ENCODE data around the gene CHMP6.
"Not testable (repeated sequence)": the region's sequence is repeated elsewhere in the genome, so short reads cannot be mapped to it uniquely, and the experiment has no call there.

CHMP6 gene

DNA sequence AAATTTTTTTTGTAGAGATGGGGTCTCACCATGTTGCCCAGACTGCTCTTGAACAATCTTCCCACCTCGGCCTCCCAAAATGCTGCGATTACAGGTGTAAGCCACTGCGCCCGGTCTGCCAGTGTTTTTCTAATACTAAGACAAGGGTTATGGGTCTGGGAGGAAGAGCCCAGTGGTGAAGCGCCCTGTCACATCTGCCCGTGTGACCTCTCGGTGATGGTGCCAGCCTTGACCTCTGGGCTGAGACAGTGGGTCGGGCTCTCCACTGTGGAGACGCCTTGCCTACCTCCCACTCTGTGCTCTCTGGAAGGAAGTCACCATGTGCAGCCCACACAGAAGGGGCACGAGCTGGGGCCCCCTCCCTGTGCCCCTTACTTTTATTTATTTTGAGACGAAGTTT is 38.2 kb downstream of the CHMP6 start:
- no peak for DNase-seq (ENCODE audit: low read depth, low spot score)

DNA sequence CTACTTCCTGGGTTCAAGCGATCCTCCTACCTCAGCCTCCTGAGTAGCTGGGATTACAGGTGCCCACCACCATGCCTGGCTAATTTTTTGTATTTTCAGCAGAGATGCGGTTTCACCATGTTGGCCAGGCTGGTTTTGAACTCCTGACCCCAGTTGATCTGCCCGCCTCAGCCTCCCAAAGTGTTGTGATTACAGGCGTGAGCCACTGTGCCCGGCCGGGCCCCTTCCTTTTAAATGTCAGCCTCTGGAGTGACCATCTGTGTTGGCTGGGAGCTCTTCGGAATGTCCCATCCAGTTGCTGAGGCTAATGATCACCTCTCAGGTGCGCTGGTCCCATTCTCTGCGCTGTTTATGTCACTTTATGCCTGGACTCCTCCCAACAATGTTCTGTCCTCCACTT is 38.7 kb downstream of the CHMP6 start:
- not testable (repeated sequence) for DNase-seq (ENCODE audit: low read depth, low spot score)

- DNase-seq (ENCODE audit: low read depth, low spot score): no peak
Measured at GRCh38 chr17:81030741-81031565, 39.3 kb downstream of the CHMP6 start.

DNA sequence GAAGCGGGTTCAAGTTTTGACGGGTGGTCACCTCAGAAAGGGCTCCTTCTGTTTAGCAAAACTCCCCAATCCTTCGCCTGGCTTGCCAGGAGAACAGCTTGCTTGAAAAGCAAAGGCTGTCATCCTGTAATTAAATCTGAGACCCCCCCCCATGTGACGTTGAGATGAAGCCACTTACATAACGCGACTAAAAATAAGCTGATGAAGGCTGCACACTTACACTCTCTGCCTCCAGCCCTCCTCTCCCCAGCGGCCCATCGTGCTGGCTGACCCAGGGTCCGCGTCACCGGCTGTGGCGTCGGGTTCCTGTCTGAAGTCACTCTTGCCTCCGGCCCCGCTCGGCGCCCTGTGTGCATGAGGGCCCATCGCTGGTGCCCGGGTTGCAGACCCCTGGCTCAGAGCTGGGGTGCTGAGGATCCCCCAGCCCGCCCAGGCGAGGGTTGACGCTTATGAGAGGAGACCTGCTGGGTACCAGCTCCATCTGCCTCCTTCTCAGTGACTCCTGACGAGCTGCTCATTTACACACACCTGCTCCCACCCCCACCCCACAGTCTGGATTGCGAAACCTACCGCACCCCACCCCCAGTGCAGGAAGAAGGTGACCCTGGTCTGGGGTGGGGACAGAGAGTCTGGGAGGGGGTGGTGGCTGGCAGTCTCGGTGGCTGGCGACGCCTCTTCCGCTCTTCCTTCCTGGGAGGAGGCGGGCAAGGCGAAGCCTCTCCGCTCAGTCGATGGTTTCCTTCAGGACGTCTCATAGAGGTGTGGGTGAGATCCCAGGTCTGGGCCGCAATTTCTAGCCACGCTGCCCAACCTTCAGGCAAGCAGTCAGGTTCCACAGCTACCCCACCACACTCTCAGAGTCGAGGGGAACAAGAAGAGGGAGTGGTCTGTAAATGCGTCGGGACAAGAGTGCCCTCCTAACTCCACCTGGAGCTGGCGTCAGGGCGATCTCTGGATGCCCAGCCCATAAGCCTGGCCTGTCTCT is 40.2 kb downstream of the CHMP6 start:
- no peak for DNase-seq (ENCODE audit: low read depth, low spot score)

- DNase-seq (ENCODE audit: low read depth, low spot score): no peak
Measured at GRCh38 chr17:81032641-81033480, 41.2 kb downstream of the CHMP6 start.

DNA sequence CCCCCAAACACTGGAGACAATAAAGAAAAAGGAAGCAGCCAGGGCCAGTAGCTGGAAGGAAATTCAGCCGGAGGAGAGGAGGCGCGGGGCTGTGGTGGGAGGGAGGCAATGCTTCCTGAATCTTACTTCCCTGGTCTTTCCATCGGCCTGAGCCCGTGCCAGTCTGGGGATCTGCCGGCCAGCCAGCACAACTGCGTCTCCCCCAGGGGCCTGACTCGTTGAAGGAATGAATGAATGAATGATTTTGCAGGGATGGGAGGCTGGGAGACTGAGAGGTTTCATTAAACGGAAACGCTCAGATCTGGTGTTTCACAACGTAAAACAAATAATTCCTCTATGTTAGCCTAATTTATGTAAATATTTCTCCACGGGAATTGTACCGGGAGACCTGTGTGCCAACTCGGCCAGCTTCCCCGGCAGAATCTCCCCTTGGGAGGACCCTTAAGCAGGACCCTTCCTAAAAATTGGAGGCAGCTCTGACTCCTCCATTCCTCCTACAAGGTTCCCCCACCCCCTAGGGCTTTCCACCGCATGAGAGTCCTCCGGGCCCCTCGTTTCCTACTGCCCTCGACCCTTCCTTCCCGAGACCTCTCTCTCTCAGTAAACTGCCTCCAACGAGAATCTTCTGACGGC is 42.0 kb downstream of the CHMP6 start:
- no peak for DNase-seq (ENCODE audit: low read depth, low spot score)

GRCh38 chr17:81034168-81034777 is 42.6 kb downstream of the CHMP6 start:
- no peak for DNase-seq (ENCODE audit: low read depth, low spot score)

- DNase-seq (ENCODE audit: low read depth, low spot score): peak; percentile 81
Measured at GRCh38 chr17:81034779-81035520, 43.3 kb downstream of the CHMP6 start, which contains the start of gene BAIAP2. Gene BAIAP2, plus strand, starts transcription at chr17:81035151. Its CDS starts 104 bp downstream, at chr17:81035255.

- no peak for DNase-seq (ENCODE audit: low read depth, low spot score)
Measured at GRCh38 chr17:81035521-81036196, 44.0 kb downstream of the CHMP6 start.

- no peak for DNase-seq (ENCODE audit: low read depth, low spot score)
Measured at GRCh38 chr17:81036197-81036941, 44.7 kb downstream of the CHMP6 start.

- DNase-seq (ENCODE audit: low read depth, low spot score): peak; percentile 89
Measured at GRCh38 chr17:81037026-81037797, 45.6 kb downstream of the CHMP6 start.

DNA sequence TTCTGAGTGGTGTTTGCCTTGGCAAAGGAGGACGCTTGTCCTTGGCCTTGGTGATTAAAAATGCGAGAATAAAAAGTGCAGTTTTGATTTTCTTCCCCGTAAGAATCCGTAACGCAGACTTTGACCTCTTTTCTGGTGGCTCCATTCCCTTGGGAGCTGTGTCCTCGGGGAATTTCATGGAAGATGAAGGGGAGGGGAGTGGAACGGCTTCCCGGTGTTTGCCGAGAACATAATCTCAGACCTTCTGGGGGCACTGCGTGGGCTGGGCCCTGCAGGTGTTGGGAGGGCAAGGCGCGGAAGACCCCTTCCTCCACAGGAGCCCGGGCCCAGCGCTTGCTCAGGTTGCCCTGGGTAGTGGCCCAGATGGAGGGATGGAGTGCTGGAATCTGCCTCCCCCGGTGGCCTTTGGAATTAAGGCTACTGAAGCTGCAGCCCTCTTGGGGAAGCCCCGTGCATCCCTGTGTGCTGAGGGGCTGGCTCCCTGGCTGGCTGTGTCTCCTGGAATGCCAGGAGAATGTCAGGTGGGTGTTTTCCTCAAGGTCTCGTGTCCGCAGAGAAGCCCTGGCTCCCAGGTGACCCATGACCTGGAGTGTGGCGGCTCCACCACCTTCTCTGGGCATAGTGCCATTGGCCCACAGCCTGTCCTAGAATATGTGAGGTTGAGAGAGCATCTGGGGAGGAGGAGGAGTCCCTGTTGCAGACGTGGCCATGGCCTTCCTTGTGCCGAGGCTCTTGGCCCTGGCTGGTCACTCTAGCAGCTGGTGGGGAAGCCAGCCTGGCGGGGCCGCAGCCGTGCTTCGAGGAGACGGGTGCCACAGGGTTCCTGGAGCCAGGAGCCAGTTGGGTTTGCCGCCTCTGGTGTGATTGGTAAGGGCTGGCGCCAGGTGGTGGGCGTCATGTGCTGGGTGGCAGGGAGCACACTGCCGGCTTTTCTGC is 46.4 kb downstream of the CHMP6 start:
- no peak for DNase-seq (ENCODE audit: low read depth, low spot score)

DNA sequence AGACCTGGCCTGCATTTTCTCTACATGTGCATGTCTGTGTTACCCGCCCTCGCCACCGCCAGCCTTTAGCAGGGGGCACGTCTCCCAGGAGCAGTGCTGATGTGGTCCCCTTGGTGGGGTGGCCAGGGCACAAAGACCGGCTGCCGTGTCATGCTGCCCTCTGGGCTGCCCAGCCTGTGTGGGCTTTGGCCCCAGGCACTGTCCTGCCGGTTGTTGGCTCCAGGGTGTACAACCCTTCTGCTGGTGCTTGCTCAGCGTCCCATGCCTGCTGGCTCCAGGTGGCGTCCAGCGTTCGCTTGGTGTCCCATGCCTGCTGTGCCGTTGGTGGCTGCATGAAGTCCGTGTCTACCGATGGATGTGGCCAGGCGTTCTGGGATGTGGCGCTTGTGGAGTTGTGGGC is 47.5 kb downstream of the CHMP6 start:
- DNase-seq (ENCODE audit: low read depth, low spot score): no peak

DNA sequence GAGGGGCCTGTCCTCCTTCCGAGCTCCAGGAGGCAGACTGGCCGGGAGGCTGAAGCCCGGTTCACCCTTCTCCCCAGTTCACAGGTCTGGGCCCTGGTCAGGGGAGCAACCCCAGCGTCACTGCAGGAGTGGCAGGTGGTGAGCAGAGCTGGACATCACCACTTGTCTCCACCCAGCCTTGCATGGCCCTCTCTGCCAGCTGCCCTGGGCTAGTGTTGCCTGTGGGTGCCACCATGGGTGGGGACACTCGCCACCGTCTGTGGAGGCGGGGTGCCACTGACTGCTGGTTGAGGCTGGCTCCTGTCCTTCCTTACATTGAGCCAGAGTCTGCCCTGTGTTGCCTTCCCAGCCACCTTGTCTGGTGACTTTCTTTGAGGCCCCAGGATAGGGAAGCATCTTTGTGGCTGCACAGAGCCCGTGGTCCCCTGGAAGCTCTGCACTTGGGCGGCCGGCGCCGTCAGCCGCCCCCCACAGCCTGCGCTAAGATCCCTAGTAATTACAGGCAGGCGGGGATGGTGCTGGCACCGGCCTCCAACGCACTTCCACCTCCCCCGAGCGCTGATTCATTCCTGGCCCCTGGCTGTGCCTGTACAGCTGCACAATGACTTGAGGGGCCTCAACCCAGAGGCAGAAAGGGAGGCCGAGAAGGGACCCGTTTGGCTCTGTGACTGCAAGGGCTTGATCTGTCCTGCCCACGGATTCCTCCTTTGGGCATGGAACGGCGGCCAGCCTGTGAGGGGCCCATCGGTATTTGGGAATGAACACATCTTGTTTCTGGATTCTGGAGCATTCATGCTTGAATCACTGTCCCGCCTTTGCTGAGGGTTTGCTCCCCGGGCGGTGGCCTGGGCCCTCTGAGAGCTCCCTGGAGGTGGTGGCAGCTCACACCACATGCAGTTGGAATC is 48.5 kb downstream of the CHMP6 start:
- DNase-seq (ENCODE audit: low read depth, low spot score): peak; percentile 51

- DNase-seq (ENCODE audit: low read depth, low spot score): peak; percentile 59
Measured at GRCh38 chr17:81040791-81041337, 49.2 kb downstream of the CHMP6 start.

Measured in ELF-1 (cell line).